ENCODE measurements around the gene AMPD2. TPM values are rescaled to one million over a fixed set of nuclear protein-coding genes. Genes with fewer than 3 reads are reported as not detected.

The AMPD2 gene
- total and polyA plus RNA-seq, 9 of the 15 experiments (the other 6 are each of a cell fraction or from before 2014, with no cell fraction given) = 2.0 to 77.7 (median 28.2) TPM

- TF ChIP-seq MEIS2 (IDR thresholded peaks at IDR 0.05; ENCODE audit: partially characterized antibody) (peak; percentile 13), PBX2 (CRISPR knock-in tag; IDR thresholded peaks at IDR 0.05; ENCODE audit: low read depth) (no peak), PBX2 (tag; conservative IDR thresholded peaks at IDR 0.05; ENCODE audit: low read depth) (peak; percentile 34; the same call in 1 of the 2 replicates), NFIX (CRISPR knock-in tag; IDR thresholded peaks at IDR 0.05; ENCODE audit: low read depth) (no peak), MAFG (tag; conservative IDR thresholded peaks at IDR 0.05) (peak; percentile 93), ZNF282 (CRISPR knock-in tag; IDR thresholded peaks at IDR 0.05) (no peak), NFE2 (IDR thresholded peaks at IDR 0.05; ENCODE audit: low read depth) (peak; percentile 89), XRCC4 (IDR thresholded peaks at IDR 0.05; ENCODE audit: extremely low read depth, insufficient read depth, insufficient read length) (no peak)
Observed at GRCh38 chr1:109636201-109636952, 16.7 kb downstream of the AMPD2 start (continued).

GRCh38 chr1:109637446-109637845 is 17.8 kb downstream of the AMPD2 start:
- H3K36me3 ChIP-seq (ENCODE audit: control insufficient read depth, insufficient read depth, low read length) = no peaks in the 10 kb centered on the region
- intact Hi-C loops (cut with micrococcal nuclease) = no loop called here
- no peak for FAIRE-seq

More at GRCh38 chr1:109637446-109637845, 17.8 kb downstream of the AMPD2 start:
- Histone ChIP-seq H4K20me1 (replicated peaks; ENCODE audit: control insufficient read depth, insufficient read depth, low read length) (no peaks in the 10 kb centered on the region), H3K27ac (ENCODE audit: extremely low read depth, low read depth, low read length) (no peak overlapping the region), H3K27me3 (ENCODE audit: control insufficient read depth in 2 of 2, insufficient read depth in 2 of 2, low read length in 2 of 2) (no peaks in the 10 kb centered on the region; a peak in 1 of 5 replicates), H3K9ac (ENCODE audit: insufficient read depth in 1 of 2, low read depth in 2 of 2, low read length in 2 of 2) (no peak overlapping the region), H3K4me1 (replicated peaks in 1 of 2; ENCODE audit: control insufficient read depth in 2 of 2, insufficient read depth in 2 of 2, low read length in 2 of 2) (peaks cover 22 to 36% of the 10 kb centered on the region in 2 experiments), H3K4me3 (no peak overlapping the region), H3K79me2 (ENCODE audit: control insufficient read depth, insufficient read depth, low read length) (no peaks in the 10 kb centered on the region), H2AFZ (ENCODE audit: low read depth, low read length) (no peak overlapping the region), H3K9me1 (ENCODE audit: control insufficient read depth, insufficient read depth, low read length) (no peaks in the 10 kb centered on the region), H3K4me2 (ENCODE audit: insufficient read depth, low read length) (no peak overlapping the region), H3K9me3 (replicated peaks; ENCODE audit: control insufficient read depth, insufficient read depth, low read depth, low read length) (no peaks in the 10 kb centered on the region)
- ChIA-PET POLR2A (interaction anchor here (0.6 to 6.4 kb wide), 5 partner anchors 10 to 91 kb away, joined by 3 to 44 read pairs (median 7); partner anchors contain the start of genes AMPD2, GNAI3 and GNAT2), CTCF (ENCODE audit: low intra/inter-chr PET ratio) (no interaction called here)
- TF ChIP-seq ZFX (CRISPR knock-in tag; IDR thresholded peaks at IDR 0.05) = no peak
- TF ChIP-seq ZBTB49 (CRISPR knock-in tag; IDR thresholded peaks at IDR 0.05; ENCODE audit: borderline replicate concordance) = no peak
- no peak for TF ChIP-seq ZNF766 (CRISPR knock-in tag; conservative IDR thresholded peaks at IDR 0.05)
- no peak for TF ChIP-seq ZNF644 (tag; IDR thresholded peaks at IDR 0.05; ENCODE audit: low read depth)
- BruUV-seq (replicated peaks) = no TSS peak
- in situ Hi-C loops (cut with MboI) = no loop called here
- ATAC-seq = no peak
- 59% methylated on average over 7 of the region's 7 CpGs for WGBS (ENCODE audit: insufficient coverage, low coverage, missing lambda C conversion rate)
- no peak for DNase-seq (ENCODE audit: extremely low read depth in 1 of 4, low spot score in 3 of 4)
